Right hindlimb (tissue), 1 donor: ENCODE measurements around the gene CCL26.
"Not testable (repeated sequence)": the region's sequence is repeated elsewhere in the genome, so short reads cannot be mapped to it uniquely, and the experiment has no call there.

Experiments used
- DNase-seq: peaks from one replicate; pipeline ENCODE4 v3.0.0-alpha.2; 2018

The CCL26 gene

DNA sequence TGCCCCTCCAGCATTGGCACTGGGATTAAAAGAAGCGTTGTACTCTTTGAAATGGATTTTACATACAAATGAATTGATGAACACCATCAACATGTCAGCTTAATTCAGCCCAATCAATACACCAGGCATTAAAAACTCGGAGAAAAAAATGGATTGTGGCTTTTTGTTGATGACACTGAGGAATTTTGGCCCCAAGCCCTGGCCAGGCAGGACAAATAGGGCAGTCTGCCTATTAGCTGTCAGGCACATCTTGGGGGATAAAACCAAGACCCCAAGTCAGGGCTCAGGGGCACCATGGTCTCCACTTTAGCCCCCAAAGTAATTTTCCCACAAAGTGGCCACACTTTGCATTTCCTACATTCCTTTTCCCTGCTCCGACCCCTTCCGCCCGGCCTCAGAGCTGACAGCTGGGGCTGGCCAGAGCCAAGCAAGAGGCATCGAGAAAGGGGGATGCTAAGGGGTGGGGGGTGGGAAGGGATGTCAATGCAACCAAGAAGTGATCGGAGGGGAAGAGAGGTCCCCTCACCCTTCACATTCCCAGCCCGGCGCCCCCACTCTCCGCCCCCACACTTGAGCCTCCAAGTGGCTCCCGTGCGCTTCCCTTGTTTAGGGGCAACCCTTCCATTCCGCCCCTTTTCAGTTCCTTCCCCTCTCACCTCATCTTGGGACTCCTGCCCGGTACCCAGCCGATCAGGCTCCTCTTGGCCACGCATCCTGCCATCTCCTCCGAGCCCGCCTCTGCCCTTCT, 34.0 kb downstream of the CCL26 start:
- no peak for DNase-seq

DNA sequence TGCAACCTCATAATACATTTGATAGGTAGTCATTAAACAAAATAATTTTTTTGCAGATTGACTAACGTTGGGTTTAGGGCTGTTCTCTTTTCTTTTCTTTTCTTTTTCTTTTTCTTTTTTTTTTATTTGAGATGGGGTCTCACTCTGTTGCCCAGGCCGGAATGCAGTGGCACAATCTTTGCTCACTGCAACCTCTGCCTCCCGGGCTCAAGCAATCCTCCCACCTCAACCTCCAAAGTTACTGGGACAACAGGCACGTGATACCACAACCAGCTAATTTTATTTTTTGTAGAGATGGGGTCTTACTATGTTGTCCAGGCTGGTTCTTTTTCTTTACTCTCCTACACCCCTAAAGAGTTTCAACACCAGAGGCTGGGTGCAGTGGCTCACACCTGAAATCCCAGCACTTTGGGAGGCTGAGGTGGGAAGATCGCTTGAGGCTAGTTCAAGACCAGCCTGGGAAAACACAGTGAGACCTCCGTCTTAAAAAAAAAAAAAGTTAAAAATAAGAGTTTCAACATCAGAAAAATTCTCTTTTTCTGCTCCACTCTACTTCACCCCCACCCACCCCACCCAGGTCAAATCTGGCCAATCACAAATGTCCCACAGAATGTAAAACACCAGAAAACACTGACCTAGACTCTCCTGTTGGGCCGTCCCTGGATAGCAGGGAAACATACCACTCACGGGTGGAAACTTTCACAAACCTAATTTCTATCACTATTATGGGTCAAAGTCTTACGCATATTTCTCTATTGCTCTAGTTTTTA, 36.2 kb downstream of the CCL26 start:
- DNase-seq: no peak

DNA sequence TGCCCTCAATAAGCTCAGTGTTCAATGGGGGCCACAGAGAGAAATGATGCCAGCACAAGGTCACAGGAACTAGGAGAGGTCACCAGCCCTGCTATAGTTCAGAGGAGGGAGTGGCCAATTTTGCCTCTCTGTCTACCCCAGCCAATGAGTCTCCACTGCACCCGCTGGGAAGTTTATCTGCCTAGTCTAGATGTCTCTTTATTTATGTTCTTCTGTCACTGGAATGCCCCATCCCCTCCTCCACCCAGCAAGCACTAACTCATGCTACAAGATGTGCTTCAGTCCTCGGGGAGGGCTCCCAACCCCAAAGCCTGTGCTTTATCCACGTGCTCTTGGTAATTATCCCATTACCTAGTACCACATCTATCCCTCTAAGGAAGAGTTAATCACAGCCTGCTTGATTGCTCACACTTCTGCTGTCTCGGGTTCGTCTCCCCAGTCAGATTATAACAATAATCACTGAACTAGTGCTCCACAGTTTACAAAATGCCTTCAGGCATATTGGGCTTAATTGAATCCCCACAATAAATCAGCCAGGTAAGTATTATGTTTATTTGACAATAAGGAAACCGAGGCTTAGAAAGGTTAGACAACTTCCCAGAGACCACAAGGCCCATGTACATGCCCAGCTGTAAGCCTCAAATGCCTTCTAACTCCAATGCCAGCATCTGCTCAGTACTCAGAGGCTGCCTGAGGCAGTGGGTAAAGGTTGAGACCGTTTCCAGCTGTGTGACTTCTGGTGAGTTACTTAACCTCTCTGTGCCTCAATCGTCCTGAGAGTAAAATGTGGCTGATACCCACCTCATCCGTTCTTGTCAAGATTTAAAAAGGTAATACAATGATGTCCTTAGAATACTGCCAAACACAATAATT, 37.2 kb downstream of the CCL26 start:
- DNase-seq: no peak

DNA sequence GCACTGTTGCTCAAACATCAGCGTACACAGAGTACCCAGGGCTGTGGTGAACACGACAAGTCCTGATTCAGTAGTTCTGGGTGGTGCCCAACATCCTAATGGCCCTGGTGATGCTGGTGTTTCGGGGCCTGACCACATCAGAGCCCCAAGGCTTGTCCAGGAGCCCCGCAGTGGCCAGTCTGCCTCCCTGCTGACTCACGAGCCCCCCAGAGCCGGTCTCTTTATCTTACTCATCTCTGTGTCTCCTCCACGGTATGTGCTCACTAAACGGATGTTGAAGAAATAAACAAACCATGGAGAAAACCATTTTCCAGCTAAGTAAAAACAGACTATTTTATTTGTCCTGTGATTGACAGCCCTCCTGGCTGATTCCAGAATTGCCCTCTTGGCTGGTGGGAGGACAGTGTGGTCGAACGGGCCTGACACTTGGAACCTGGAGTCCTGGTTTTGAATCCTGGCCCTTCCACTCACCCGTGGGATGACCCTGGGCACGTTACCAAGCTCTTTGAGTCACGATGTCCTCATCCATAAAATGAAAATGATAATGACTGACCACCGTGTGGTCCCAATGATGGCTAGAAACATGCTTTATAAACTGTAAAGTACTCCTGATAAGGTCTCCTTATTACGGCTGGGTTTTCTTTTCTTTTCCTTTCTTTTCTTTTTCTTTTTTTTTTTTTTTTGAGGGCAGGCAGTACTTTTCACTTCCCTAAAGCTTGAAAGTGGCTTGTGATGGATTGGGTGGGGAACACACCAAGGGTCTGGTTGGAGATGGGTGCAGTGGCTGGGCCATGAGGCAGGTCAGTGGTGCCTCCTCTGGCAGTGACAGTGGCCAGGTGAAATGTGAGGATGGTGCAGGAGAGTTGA, 39.0 kb downstream of the CCL26 start:
- DNase-seq: no peak

DNA sequence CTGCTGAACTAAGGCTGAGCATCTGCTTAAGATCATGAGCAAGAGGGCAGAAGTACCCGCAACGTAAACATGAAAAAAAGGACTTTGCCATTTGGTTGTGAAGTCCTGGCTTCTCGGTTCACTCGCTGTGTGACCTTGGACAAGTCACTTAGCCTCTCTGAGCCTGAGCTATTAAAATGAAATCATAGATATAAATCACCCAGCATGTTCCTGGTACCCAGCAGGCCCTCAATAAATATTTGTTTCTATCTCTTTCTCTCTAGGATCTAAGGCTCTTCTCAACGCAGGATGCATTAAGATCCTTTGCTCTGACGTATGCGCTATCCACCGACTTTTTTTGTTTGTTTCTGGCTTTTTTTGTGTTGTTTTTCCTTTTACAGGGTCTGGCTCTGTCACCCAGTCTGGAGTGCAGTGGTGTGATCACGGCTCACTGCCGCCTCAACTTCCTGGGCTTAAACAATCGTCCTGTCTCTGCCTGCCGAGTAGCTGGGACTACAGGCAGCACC, 39.9 kb downstream of the CCL26 start:
- DNase-seq: no peak

DNA sequence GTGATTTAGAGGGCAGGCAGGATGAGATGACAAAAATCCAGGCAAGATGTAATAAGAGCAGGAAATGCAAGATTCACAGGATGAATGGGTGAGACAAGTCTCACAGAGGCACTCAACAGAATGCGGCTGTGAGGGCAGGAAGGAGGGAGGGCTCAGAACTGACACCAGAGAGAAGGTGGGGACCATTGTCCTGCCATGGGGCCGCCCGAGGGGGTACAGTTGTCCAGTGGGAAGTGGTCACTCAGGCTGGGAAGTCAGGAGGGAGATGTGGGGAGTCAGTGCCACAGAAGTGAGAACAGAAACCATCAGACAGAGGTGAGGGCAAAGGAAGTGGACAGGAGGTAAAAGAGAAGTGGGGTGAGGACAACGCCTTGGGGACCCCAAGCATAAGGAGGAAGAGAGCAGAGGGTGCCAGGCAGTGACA, 42.1 kb downstream of the CCL26 start:
- DNase-seq: no peak

DNA sequence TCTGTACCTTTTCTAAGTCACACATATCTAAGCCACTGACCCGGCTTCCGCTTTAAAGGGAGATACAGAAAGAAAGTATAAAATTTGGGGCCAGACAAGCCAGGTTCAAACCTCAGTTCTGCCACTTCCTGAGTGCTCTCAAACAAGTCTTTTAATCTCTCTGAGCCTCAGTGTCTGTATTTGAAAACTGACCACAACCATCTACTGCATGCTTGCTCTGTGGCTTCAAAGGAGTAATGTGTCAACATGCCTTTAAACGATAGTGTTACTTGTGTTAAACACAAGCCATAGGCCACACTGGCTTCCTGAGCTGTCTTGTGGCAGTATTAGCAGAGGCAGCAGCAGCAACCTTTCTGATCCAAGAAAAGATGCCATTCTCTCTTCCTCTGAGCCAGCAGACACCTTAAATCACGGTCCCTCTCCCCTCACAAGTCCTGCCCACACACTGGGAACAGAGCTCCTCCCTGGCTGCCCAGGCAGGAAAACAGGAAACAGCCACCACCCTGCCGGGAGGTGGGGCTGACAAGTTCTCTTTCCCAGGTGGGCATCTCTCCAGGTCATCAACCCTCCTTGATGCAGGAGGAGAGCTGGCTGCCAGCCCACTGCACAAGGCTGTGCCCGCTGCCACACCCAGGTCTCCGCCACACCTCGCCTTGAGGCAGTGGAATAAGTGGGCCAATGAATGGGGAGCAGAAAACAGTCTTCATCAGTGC, 44.0 kb downstream of the CCL26 start:
- DNase-seq: no peak

DNA sequence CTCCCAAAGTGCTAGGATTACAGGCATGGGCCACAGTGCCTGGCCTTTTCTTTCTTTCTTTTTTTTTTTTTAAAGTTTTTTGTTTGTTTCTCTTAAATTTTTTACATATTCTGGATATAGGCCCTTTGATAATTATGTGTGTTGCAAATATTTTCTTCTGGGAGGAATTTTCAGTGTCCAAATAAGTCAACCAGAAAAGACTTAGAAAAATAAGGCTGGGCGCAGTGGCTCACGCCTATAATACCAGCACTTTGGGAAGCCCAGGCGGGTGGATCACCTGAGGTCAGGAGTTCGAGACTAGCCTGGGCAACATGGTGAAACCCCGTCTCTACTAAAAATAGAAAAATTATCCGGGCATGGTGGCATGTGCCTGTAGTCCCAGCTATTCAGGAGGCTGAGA, 44.7 kb downstream of the CCL26 start:
- not testable (repeated sequence) for DNase-seq

DNA sequence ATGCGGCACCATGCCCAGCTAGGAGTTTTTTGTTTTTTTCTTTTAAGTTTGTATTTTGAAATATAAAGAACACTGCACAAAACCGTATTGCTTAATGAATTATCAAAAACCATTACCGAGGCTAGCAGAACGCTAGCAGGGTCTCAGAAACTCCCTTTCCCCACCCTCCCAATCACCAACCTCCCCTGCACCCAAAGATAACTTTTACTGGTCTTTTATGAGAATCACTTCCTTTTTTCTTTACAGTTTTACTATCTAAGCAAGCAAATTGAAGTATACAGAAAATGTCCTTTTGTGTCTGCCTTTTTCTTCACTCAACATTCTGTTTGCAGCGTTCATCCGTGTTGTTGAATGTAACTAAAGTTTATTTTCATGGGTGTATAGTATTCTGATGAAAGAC, 46.7 kb downstream of the CCL26 start:
- DNase-seq: no peak

DNA sequence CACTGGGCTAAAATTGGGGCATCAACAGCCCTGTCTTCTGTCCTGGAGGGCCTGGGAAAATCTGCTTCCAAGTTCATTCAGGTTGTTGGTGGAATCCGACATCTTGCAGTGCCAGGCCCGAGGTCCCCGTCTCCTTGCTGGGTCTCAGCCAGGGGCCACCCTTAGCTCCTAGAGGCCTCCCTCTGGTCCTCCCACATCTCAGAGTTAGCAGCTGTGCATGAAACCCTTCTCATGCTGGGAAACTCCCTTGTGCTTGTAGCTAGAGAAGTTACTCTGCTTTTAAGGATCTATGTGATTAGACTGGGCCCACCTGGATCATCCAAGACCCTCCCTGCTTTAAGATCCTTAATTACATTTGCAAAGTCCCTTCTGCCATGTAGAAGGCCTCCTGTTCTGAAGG, 48.6 kb downstream of the CCL26 start:
- DNase-seq: no peak

DNA sequence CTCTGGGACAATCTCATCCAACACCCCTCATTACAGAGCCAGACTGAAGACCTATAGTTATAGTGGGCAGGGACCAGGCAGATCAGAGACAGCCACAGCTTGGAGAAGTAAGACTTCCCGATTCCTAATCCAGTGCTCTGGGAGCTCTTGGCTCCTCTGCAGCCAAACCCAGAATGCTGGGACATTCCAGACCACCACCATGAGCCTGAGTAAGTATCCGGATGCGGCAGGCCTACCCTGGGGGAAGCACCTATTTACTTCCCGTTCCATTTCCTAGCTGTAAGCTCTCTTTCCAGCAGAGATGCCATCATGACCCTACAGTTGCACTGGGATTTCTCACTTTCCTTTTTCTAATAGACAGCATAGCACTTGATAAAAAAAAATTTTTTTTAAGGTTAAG, 49.6 kb downstream of the CCL26 start:
- no peak for DNase-seq

DNA sequence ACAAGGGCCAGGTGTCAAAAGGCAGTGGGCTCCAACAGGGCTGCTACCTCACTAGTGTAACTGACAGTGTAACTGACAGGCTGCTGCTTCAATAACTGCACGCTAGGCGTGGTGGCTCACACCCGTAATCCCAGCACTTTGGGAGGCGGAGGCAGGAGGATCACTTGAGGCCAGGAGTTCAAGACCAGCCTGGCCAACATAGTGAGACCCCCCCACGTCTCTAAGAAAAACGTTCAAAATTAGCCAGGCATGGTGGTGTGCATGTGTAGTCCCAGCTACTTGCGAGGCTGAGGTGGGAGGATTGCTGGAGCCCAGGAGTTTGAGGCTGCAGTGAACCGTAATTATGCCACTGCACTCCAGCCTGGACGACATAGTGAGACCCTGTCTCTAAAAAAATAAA, 50.1 kb downstream of the CCL26 start:
- DNase-seq: not testable (repeated sequence)

DNA sequence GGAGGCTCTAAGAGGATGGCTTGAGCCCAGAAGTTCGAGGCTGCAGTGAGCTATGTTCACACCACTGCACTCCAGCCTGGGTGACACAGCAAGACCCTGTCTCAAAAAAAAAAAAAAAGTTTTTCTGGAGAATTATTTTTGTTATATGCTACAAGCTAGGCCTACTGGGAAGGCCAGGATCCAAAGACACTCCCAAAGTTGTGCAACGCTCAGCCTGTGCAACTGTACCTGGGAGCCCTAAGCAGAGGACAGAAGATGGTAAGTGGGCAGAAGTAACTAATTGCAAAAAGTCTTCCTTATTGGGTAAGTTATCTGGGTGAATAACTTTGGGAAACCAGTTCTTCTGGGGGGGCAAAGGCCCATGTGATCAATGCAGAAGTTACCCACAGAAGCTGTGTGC, 50.6 kb downstream of the CCL26 start:
- DNase-seq: no peak

DNA sequence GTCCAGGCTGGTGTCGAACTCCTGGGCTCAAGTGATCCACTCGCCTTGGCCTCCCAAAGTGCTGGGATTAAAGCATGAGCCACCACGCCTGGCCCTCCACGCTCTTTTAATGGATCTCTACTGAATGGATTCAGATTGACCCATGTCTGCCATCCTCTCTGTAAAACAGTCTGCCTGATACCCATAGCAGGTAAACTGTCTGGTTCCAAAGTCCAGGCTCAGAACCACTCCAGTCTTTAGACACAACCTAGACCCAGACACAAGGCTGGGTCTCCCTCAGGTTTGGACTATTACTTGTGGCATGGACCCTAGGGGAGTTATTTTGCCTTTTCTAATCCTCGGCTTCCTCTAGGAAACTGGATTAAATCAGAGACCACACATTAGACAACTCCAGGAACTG, 52.4 kb downstream of the CCL26 start:
- DNase-seq: no peak
